Measurements from ENCODE around the gene RAMP1. TPM values are rescaled to one million over a fixed set of nuclear protein-coding genes. Genes with fewer than 3 reads are reported as not detected.

RAMP1 gene
- total RNA-seq, 4 donors from 2014 or later = 0.78 to 4.2 (median 3.0) TPM

GRCh38 chr2:237820421-237820820 is 39.0 kb upstream of the RAMP1 start:
- Histone ChIP-seq H3K9me3 (no peaks in the 10 kb centered on the region), H3K4me3 (replicated peaks in 1 of 3) (no peak overlapping the region), H3K27ac (no peak overlapping the region), H3K36me3 (no peaks in the 10 kb centered on the region), H3K27me3 (no peaks in the 10 kb centered on the region), H3K4me1 (no peaks in the 10 kb centered on the region)
- intact Hi-C loops (cut with DNase I) = no loop called here
- no peak for DNase-seq
- 89 to 92% methylated on average over 2 of the region's 2 CpGs for WGBS, 2 donors
- no peak for TF ChIP-seq POLR2A (IDR thresholded peaks at IDR 0.05)

GRCh38 chr2:237823544-237823943 is 35.9 kb upstream of the RAMP1 start:
- H3K4me3 ChIP-seq (replicated peaks in 1 of 3) = no peak overlapping the region
- H3K36me3 ChIP-seq = no peaks in the 10 kb centered on the region
- TF ChIP-seq POLR2A (IDR thresholded peaks at IDR 0.05) (no peak), CTCF (IDR thresholded peaks at IDR 0.05) (no peak)
- no peak overlapping the region for H3K27ac ChIP-seq
- no peaks in the 10 kb centered on the region for H3K27me3 ChIP-seq
- WGBS, 2 donors = 95 to 96% methylated on average over 2 of the region's 2 CpGs
- DNase-seq = no peak
- H3K4me1 ChIP-seq = no peaks in the 10 kb centered on the region
- H3K9me3 ChIP-seq = no peaks in the 10 kb centered on the region
- intact Hi-C loops (cut with DNase I) = no loop called here

GRCh38 chr2:237824085-237824484 is 35.3 kb upstream of the RAMP1 start:
- H3K4me1 ChIP-seq = no peaks in the 10 kb centered on the region
- H3K27me3 ChIP-seq = no peaks in the 10 kb centered on the region
- no peak overlapping the region for H3K27ac ChIP-seq
- H3K36me3 ChIP-seq = no peaks in the 10 kb centered on the region
- intact Hi-C loops (cut with DNase I) = no loop called here
- 86 to 88% methylated on average over 6 of the region's 6 CpGs for WGBS, 2 donors
- TF ChIP-seq CTCF (IDR thresholded peaks at IDR 0.05) (no peak), POLR2A (IDR thresholded peaks at IDR 0.05) (no peak)
- no peak overlapping the region for H3K4me3 ChIP-seq (replicated peaks in 1 of 3)
- DNase-seq = no peak
- no peaks in the 10 kb centered on the region for H3K9me3 ChIP-seq

- no peak for TF ChIP-seq POLR2A (IDR thresholded peaks at IDR 0.05)
- TF ChIP-seq CTCF (IDR thresholded peaks at IDR 0.05) = no peak
- DNase-seq = no peak
- no peaks in the 10 kb centered on the region for H3K36me3 ChIP-seq
- intact Hi-C loops (cut with DNase I) = no loop called here
- no peaks in the 10 kb centered on the region for H3K9me3 ChIP-seq
- no peak overlapping the region for H3K27ac ChIP-seq
- 91 to 94% methylated on average over 3 of the region's 3 CpGs for WGBS, 2 donors
- no peaks in the 10 kb centered on the region for H3K4me1 ChIP-seq
- no peaks in the 10 kb centered on the region for H3K27me3 ChIP-seq
- no peak overlapping the region for H3K4me3 ChIP-seq (replicated peaks in 1 of 3)
Measured at GRCh38 chr2:237827421-237827987, 31.9 kb upstream of the RAMP1 start.

GRCh38 chr2:237830522-237830921 is 28.9 kb upstream of the RAMP1 start:
- no peak for DNase-seq
- TF ChIP-seq CTCF (IDR thresholded peaks at IDR 0.05) (no peak), POLR2A (IDR thresholded peaks at IDR 0.05) (no peak)
- no peaks in the 10 kb centered on the region for H3K4me1 ChIP-seq
- intact Hi-C loops (cut with DNase I) = no loop called here
- H3K9me3 ChIP-seq = no peaks in the 10 kb centered on the region
- no peak overlapping the region for H3K4me3 ChIP-seq (replicated peaks in 1 of 3)
- no peaks in the 10 kb centered on the region for H3K27me3 ChIP-seq
- 97 to 98% methylated on average over 2 of the region's 2 CpGs for WGBS, 2 donors
- no peak overlapping the region for H3K27ac ChIP-seq
- no peaks in the 10 kb centered on the region for H3K36me3 ChIP-seq

- Histone ChIP-seq H3K27me3 (no peaks in the 10 kb centered on the region), H3K9me3 (no peaks in the 10 kb centered on the region), H3K27ac (no peak overlapping the region), H3K4me1 (no peaks in the 10 kb centered on the region), H3K4me3 (replicated peaks in 1 of 3) (no peak overlapping the region), H3K36me3 (no peaks in the 10 kb centered on the region)
- 94 to 96% methylated on average over 1 of the region's 1 CpG for WGBS, 2 donors
- TF ChIP-seq POLR2A (IDR thresholded peaks at IDR 0.05) (no peak), CTCF (IDR thresholded peaks at IDR 0.05) (no peak)
- intact Hi-C loops (cut with DNase I) = no loop called here
- DNase-seq = no peak
Measured at GRCh38 chr2:237833546-237833945, 25.9 kb upstream of the RAMP1 start.

Measured in thyroid gland (tissue), 4 donors.